Mononuclear cell (primary cell): ENCODE results near the gene STX1A. TPM values are rescaled to one million over a fixed set of nuclear protein-coding genes. Genes with fewer than 3 reads are reported as not detected.
A peak's percentile ranks its signal among the peaks of the same experiment; 100 is the strongest.
"Not testable (repeated sequence)": the region's sequence is repeated elsewhere in the genome, so short reads cannot be mapped to it uniquely, and the experiment has no call there.

ENCODE experiments used
- H3K27me3 ChIP-seq: 2 replicates; pipeline ENCODE4 v1.6.0; 2011; ENCODE audit warnings: low read length, control low read depth; ENCODE audit not compliant: insufficient read depth
- H3K4me1 ChIP-seq: 2 replicates; pipeline ENCODE4 v1.5.1; 2011; ENCODE audit warnings: mild to moderate bottlenecking, low read length, control low read depth; ENCODE audit not compliant: insufficient read depth
- H3K4me3 ChIP-seq: 2 replicates; pipeline ENCODE4 v1.5.1; 2011; ENCODE audit warnings: mild to moderate bottlenecking, low read length, moderate library complexity
- H3K9me3 ChIP-seq: 2 replicates; pipeline ENCODE4 v1.5.1; 2011; ENCODE audit warnings: low read depth, mild to moderate bottlenecking, control low read depth, low read length
- total RNA-seq: library from RNA; depleted of rRNA; stranded (reverse); fragments of >200 nt; gene quantifications from one replicate; pipeline ENCODE4 v1.2.3, GENCODE V29; 2012

Gene STX1A
- total RNA-seq, 1 donor = 18.6 TPM

DNA sequence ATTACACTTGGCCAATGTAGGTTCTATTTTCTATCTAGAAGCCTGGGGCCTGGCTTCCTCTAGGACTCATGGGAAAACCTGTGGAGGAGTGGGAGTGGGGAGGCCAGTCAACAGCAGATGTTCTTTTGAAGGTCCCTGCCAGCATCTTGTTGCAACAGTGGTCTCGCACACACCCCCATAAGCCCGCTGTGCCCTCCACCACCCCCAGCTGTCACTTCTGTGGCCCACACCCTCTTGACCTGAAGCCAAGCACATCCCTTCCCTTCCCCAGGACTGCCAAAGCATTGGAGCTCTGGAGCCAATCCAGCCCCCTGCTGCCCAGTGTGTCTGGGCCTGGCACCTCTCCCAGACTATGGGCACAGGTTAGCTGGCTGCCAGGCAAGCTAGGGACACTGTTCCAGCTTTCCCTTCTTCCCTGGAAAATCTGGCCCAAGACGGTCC, 1.9 kb upstream of the STX1A start:
- Histone ChIP-seq H3K9me3 (no peaks in the 10 kb centered on the region), H3K27me3 (peaks cover 31% of the 10 kb centered on the region), H3K4me3 (no peak overlapping the region), H3K4me1 (peaks cover 34% of the 10 kb centered on the region)

DNA sequence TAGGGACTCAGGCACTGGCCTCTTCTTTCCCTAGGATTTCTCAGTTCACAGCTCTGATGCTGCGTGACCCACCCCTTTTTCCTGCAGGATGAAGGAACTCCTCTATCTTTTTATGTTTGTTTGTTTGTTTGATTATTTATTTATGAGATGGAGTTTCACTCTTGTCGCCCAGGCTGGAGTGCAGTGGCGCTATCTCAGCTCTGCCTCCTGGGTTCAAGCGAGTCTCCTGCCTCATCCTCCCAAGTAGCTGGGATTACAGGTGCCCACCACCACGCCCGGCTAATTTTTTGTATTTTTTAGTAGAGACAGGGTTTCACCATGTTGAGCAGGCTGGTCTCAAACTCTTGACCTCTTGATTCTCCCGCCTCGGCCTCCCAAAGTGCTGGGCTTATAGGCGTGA, 974 bp upstream of the STX1A start:
- not testable (repeated sequence) for H3K4me3 ChIP-seq, H3K9me3 ChIP-seq
- H3K27me3 ChIP-seq = peaks cover 34% of the 10 kb centered on the region
- H3K4me1 ChIP-seq = peaks cover 35% of the 10 kb centered on the region

DNA sequence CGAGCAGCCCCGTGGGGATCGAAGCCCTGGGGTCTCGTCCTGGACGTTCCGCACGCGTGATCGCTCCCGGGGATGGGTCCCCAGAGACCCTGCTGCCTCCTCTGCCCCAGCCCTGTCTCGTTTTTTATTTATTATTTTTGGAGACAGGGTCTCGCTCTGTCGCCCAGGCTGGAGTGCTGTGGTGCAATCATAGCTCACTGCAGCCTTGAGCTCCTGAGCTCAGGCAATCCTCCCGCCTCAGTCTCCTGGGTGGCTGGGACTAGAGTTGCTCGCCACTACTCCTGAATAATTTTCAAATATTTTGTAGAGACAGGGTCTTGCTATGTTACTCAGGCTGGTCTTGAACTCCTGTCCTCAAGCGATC, 319 bp upstream of the STX1A start:
- H3K4me3 ChIP-seq = no peak overlapping the region
- peaks cover 36% of the 10 kb centered on the region for H3K27me3 ChIP-seq
- no peaks in the 10 kb centered on the region for H3K9me3 ChIP-seq
- H3K4me1 ChIP-seq = peaks cover 35% of the 10 kb centered on the region

DNA sequence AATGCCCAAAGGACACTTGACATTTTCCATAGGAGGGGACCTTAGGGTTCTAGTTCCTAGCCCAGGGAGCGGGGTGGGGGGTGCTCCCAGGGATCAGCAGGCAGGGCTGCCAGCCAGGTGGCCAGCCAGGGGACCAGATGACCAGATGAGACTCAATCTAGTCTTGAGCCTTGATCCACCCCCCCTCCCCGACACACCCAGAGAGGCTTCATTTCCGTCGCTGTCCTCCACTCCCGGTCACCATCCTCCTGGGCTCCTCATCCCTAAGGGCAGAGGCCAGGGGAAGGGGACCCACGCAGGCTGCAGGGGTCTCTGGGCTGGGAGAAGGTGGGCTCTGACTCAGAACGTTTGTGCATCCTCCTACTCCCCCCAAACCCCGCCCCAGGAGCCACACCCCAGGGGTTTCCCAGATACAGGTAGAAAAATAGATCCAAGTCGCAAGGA, 1.0 kb downstream of the STX1A start:
- Histone ChIP-seq H3K9me3 (no peaks in the 10 kb centered on the region), H3K27me3 (peaks cover 41% of the 10 kb centered on the region), H3K4me1 (peaks cover 35% of the 10 kb centered on the region), H3K4me3 (peak overlapping the region; percentile 54)

DNA sequence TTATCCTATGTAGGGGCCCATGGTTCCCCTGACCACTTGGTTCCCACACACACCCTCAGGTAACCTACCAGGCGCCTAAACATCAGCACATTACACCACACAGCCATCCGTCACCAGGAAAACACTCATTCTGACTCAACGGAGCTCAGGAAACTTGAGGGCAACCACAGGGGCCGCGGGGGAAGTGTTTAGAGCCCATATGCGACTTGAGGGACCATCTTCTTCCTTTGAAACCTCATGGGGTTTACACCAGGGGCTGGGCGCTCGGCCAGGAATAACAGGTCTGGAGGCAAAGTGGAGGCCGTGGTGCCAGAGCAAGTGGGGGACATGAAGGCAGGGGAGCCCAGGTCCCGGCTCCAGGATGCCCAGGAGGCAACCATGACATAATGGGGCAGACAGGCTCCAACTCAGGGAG, 1.5 kb downstream of the STX1A start:
- H3K4me1 ChIP-seq = peaks cover 35% of the 10 kb centered on the region
- H3K9me3 ChIP-seq = no peaks in the 10 kb centered on the region
- peaks cover 43% of the 10 kb centered on the region for H3K27me3 ChIP-seq
- H3K4me3 ChIP-seq = no peak overlapping the region

DNA sequence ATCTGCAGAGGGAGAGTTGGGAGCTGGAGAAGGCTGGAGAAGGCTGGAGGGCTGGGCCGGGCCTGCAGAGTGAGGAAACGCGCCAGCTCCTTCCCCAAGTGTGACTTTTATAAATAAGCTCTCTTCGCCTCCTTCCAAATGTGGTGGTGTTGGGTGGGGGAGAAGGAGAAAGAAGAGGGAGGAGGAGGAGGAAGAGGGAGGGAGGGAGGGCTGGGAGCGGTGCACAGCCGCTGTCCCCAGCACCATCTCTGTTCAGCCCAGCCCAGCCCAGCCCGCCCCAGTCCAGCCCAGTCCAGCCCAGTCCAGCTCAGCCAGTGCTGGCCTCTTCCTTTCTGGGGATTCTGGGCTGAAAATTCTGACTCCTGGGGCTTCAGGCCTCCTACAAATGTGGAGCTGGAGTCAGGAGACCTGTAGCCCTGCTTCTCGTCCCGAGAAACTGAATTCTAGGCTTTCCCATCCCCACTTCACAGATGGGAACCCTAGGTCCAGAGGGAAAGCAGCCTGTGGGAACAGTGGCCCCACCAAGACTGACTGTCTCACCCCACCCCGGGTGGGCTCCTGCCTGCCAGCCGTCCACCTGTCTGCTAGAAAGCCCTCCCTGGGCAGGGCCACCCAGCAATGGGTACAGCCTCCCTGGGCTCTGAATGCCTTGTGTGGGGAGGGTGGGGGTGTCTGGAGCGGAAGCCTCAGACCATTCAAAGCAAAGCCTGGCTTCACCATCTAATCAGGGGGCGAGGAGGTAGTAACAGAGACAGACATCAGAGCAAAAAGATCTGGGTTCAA, 2.3 kb downstream of the STX1A start:
- H3K9me3 ChIP-seq = no peaks in the 10 kb centered on the region
- no peak overlapping the region for H3K4me3 ChIP-seq
- peaks cover 35% of the 10 kb centered on the region for H3K4me1 ChIP-seq
- peaks cover 44% of the 10 kb centered on the region for H3K27me3 ChIP-seq

DNA sequence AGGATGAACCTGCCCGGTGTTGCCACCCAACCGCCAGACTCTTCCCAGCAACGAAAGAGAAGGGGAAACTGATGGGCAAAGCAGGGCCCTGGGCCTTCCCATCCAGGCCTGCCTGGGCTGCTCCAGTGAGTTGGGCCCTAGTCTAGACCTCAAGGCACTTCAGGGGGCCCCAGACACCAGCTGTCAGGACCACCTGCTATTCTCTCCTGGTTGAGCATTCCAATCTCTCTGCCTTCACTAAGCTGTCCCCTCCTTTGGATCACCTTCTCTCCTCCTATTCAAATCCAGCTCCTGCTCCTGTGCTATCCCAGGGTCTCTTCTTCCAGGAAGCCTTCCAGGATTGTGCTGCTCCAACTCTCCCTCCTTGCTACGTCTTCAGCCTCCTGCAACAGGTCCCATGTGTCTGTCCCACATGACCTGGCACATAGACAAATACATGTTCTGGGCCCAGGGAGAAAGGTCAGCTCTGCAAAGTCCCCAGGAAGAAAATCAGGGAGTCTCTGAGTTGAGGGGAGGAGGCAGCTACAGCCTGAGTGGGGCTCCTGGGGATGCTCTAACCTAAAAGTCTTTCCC, 3.1 kb downstream of the STX1A start:
- Histone ChIP-seq H3K4me1 (peaks cover 35% of the 10 kb centered on the region), H3K27me3 (peaks cover 41% of the 10 kb centered on the region), H3K9me3 (no peaks in the 10 kb centered on the region), H3K4me3 (no peak overlapping the region)

DNA sequence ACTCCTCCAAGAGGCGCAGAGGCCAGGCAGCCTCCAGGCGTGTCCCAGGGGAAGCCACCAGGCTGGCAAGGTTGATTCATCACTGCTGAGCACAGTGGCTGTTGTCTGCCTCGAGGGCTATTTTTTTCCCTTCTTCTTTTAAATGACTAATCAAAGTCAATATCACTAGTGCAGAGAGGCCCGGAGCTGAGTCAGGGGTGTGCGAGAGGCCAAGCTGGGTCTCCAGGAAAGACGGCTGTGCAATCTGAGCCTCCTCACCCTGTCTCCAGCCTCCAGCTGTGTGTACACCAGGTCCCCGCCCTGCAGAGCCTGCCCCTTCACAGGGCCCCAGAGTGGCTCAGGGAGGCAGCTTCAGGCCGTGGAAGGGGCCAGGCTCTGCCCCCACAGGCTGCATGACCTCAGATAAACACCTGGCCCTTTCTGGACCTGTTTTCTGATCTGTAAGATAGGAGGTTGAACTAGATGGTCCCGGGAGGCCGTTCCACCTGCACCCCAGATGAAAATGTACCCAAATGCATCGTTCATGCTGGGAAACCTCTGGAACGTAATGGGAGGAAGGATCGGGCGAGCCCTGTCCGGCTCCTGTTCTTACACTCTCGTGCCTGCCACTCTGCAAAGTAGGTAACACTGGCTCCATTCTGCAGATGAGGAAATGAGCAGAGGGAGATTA, 3.7 kb downstream of the STX1A start:
- Histone ChIP-seq H3K27me3 (peaks cover 39% of the 10 kb centered on the region), H3K9me3 (no peaks in the 10 kb centered on the region), H3K4me3 (no peak overlapping the region), H3K4me1 (peaks cover 35% of the 10 kb centered on the region)

DNA sequence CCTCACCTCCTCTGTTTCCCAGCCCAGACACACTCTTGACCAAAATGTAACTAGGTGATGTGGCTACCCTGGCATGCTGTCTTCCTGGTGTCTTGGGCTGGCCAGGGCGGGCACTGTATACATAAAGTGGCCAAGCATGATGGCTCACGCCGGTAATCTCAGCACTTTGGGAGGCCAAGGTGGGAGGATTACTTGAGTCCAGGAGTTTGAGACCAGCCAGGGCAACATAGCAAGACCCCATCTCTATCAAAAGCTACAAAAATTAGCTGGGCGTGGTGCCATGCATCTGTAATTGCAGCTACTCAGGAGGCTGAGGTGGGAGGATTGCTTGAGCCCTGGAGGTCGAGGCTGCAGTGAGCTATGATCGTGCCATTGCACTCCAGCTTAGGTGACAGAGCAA, 6.2 kb downstream of the STX1A start:
- H3K27me3 ChIP-seq = peaks cover 25% of the 10 kb centered on the region
- not testable (repeated sequence) for H3K4me3 ChIP-seq, H3K9me3 ChIP-seq
- peaks cover 19% of the 10 kb centered on the region for H3K4me1 ChIP-seq

DNA sequence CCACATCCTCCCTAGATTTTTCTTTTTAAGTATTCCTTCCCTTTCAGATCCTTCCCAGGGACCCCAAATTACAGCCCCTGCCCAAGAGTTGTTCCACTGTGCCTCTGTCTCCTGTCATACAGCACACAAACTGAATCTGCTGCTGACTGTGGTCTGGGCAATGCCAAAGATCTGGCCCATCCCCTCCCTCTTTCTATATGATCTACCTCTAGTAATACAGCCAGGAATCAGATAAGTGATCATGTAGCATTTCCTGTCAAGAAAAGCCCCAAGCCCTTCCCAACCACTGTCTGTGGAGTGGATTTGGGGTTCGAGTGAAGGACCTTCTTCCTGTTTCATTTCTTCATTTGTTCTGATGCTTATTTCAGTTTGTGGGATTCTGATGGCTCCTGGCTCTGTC, 6.7 kb downstream of the STX1A start:
- Histone ChIP-seq H3K4me1 (peaks cover 14% of the 10 kb centered on the region), H3K9me3 (no peaks in the 10 kb centered on the region), H3K27me3 (peaks cover 23% of the 10 kb centered on the region), H3K4me3 (no peak overlapping the region)

DNA sequence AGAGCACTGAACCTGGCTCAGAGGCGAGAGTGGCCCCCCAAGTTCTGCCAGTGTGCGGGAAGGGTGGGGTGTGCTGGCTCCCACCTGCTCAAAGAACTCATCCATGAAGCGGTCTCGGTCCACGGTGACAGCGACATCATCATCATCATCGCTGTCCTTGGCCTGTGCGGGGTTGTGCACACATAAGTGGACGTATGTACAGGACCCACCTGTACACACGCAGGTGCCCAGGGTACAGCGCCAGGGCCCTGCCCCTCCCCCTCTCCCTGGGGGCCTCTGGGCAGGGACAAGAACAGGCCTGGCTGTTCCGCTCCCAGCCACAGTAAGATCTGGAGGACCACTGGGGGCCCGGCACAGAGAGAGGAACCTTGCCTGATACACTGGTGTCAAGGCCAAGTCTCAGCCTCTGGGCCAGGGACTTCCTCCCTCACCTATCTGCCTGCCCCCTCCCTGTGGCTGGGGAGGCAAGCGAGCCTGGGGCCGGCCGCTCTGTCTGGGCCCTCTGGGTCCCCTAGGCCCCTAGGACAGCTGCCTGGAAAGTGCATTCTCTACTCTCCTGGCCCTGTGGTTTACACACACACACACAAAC, 10.4 kb downstream of the STX1A start:
- Histone ChIP-seq H3K27me3 (peaks cover 7% of the 10 kb centered on the region), H3K4me1 (no peaks in the 10 kb centered on the region), H3K4me3 (no peak overlapping the region), H3K9me3 (no peaks in the 10 kb centered on the region)

DNA sequence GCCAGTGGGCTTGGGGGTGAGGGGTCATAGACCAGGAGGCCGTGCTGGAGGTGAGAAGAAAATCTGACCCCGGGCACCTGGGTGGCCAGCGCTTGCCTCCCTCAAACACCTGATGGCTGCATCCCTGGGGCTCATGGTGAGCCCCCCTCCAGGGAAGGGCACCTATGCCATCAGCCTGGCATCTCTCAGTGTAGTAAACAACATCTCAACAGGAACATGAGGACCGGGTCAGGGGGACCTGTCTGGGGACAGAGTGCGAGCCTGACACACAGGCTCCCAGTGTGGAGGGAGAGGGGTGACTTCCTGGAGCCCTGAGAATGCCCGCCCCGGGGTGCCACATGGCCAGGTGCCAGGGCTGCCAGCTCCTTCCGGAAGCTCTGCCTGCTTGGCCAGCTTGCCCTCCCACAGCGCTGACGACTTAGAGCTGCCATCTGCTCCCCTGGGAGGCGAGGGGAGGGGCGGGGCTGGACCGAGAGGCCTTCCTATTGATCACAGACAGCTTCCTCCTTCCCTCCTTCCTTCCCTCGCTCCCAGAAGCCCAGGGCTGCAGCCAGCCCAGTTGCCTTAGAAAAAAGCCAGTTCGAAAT, 12.3 kb downstream of the STX1A start:
- H3K27me3 ChIP-seq = no peaks in the 10 kb centered on the region
- no peaks in the 10 kb centered on the region for H3K9me3 ChIP-seq
- H3K4me3 ChIP-seq = no peak overlapping the region
- no peaks in the 10 kb centered on the region for H3K4me1 ChIP-seq

DNA sequence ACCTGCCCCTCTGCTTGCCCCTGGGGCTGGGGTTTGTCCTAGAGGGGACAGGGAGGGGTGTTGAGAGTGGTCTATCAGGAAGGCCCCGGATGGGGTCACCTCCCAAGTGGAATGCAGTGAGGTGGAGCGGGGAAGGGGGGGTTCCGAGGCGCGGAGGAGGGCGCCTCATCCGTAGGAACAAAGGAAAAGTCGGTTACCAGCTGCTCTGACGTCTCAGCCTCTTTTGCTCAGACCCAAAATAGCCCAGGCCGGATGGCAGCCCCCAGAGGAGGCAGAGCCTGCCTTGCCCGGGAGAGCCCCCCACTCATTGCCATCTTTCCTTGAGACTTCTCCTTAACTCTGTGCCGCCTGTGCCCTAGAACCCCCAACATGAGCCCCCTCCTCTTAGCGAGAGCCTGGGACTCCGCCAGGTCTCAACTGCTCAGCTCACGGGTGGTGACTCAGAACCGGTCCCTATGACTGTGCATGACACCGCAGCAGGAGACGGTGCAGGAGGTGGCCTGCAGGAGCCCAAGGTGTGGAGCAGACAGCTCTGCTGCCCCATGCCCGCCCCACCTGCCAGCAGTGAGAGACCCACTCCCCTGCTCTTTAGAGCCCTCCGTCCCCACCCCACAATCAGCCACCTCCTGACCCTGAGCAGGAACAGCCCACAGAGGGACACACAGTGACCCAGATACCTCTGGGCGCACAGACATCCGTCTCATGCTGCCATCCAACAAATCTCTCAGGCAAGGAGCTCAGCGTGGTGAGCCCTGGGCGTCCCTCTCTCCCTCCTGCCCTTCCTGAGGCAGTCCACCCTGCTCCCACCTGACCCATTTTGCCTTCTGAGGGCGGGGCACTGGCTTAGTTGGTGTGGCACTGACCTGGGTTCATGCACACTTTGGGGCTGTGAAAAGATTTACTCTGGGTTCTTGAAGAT, 13.1 kb downstream of the STX1A start:
- no peaks in the 10 kb centered on the region for H3K4me1 ChIP-seq
- H3K9me3 ChIP-seq = no peaks in the 10 kb centered on the region
- no peaks in the 10 kb centered on the region for H3K27me3 ChIP-seq
- no peak overlapping the region for H3K4me3 ChIP-seq

DNA sequence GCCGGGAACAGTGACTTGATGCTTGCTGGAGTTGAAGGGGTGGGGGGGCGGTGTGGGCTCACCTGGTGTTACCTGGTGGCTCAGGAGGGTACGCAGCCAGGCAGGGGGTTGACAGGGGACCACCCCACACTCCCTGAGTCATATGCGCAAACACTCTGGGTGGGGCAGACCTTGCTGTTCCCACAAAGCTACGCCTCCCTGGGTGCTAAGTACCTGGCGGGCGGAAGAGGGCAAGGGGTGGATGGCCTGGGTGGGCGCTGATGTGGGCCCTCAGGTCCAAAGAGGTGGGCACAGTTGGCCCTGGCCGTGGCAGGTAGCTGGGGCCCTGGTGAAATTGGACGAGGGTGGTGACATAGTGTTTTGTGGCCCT, 13.9 kb downstream of the STX1A start:
- Histone ChIP-seq H3K27me3 (no peaks in the 10 kb centered on the region), H3K4me3 (no peak overlapping the region), H3K4me1 (no peaks in the 10 kb centered on the region), H3K9me3 (no peaks in the 10 kb centered on the region)
